T-helper 1 cell (primary cell): ENCODE measurements around the gene GPR176.
"Not testable (repeated sequence)": the region's sequence is repeated elsewhere in the genome, so short reads cannot be mapped to it uniquely, and the experiment has no call there.

Experiments
- DNase-seq, 5 donors: peaks; one replicate each; pipeline ENCODE4 v3.0.0-alpha.2; 2012 to 2020

Gene GPR176

GRCh38 chr15:39852250-39852649 is 67.8 kb downstream of the GPR176 start:
- no peak for DNase-seq

GRCh38 chr15:39851500-39852092 is 68.5 kb downstream of the GPR176 start:
- DNase-seq: no peak

DNA sequence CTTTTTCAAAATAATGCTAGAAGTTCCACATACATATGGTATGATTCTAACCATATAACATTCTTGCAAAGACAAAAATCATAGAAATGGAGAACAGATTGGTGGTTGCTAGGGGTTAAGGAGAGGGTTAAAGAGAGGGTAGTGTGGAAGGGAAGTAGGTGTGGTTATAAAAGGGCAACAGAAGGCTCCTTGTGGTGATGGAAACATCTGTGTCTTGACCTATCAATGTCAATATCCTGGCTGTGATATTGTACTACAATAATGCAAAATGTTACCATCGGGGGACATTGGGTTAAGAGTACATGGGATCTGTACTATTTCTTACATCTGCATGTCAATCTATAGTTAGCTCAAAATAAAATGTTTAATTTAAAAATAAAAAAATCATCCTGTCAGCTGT is 69.6 kb downstream of the GPR176 start:
- no peak for DNase-seq

- DNase-seq: no peak
Observed at GRCh38 chr15:39846108-39846507, 74.0 kb downstream of the GPR176 start.

- DNase-seq: no peak
Observed at GRCh38 chr15:39845582-39845981, 74.5 kb downstream of the GPR176 start.

- DNase-seq: no peak
Observed at GRCh38 chr15:39843565-39843964, 76.5 kb downstream of the GPR176 start.

GRCh38 chr15:39837454-39837853 is 82.6 kb downstream of the GPR176 start:
- no peak for DNase-seq

DNA sequence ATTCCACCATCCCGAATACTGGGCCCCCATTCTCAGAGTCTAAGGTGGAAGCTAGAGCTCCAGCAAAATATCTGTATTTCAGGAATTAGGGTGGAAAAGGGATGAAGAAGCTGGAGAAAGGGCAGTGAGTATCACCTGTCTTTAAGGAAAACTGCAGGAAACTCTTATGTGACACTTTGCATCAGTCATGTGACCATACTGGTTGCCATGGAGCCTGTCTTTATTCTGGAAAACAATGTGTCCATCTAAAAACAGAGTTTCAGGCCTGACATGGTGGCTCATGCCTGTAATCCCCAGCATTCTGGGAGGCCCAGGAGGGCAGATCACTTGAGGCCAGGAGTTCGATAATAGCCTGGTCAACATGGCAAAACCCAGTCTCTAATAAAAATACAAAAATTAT is 84.5 kb downstream of the GPR176 start:
- DNase-seq: no peak

DNA sequence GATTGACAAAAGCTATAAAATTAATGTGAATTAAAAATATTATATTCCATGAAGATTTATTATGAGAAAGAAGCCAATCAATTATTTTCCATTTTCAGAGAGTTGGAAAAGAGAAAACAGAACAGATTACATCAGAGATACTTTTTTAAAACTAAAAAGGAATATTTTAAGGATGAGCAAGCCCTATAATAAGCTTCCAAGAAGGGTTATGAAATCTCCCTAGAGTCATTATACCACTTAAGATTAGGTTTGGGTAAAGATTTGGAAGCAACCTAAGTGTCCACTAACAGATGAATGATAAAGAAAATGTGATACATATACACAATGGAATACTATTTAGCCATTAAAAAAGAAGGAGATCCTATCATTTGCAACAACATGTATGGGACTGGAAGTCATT is 85.8 kb downstream of the GPR176 start:
- DNase-seq: no peak

DNA sequence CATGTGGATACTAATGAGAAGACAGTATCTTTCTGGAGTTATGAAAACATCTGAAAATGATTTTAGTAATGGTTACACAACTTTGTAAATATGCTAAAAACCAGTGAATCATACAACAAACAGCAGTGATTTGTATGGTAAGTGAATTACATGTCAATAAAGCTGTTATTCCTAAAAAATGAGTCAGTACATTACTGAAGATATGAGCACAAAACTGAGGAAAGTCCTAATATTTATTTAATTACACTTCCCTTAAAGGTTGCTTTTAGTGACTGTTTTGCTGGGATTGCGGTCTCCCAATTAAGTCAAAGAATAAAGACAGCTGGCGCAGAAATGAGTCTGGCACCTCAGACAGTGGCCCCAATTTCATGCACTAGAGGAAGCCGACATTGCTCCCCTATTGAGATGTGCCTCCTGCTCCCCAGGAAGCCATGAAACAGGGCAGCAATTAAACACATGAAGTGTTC is 86.5 kb downstream of the GPR176 start:
- no peak for DNase-seq

DNA sequence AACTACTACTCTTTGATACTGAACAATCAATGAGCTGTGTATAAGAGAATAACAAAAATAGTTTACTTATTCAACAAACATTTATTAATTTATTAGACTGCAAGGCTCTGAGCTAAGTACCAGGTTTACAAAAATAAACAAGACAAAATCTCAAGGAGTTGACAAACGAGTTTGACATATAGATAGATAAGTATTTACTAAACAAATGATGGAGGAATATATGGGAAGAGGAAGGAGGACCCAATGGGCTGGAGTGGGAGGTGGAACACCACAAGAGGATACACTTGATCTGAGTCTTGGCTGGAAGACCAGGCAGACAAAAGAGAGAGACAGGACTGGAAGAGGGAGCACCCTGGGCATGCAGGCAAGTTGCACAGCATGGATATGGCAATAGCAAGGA is 89.9 kb downstream of the GPR176 start:
- no peak for DNase-seq

GRCh38 chr15:39828374-39828931 is 91.6 kb downstream of the GPR176 start:
- DNase-seq: no peak

GRCh38 chr15:39826975-39827374 is 93.1 kb downstream of the GPR176 start:
- no peak for DNase-seq

- no peak for DNase-seq
Observed at GRCh38 chr15:39823634-39824033, 96.4 kb downstream of the GPR176 start.

DNA sequence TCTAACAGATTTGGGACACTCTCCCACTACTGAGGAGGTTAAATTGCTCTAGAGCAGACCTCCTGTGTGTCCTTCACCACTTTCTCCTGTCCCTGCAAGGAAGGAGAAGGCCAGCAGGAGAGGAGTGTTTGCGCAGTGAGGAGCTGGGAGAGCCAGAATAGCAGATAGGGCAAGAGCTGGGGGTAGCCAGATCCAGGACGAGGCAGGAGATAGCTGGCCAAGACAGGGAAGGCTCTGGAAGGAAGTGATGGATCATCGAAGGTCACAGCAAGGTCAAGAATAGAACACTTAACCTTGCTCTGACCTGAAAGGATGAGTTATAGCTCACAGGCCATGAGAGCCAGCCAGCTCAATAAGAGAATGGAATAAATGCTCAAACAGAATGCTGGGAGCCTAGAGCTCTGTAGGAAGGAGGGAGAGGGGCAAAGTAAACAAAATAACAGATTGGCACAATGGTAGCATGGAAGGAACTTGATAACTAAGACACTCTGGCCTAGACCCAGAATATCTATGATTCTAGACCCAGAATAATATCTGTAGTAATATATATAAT is 99.9 kb downstream of the GPR176 start:
- no peak for DNase-seq

DNA sequence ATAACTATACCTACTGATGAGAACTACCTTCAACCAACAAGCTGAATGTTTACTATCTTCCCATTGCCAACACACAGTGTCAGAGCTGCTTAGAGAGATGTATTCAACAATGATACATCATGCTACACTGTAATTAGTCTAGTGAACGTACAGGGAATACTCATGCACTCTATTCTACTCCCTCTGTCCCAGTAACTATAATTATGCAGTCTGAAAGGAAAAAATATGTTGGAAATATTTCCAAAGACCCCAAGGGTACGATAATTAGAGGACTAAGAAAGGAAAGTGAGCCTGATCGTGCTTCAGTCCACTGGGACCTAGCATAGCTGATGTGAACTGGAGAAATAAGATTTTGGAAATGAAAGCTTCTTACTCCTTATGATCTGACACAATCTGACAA is 100.5 kb downstream of the GPR176 start:
- DNase-seq: no peak

DNA sequence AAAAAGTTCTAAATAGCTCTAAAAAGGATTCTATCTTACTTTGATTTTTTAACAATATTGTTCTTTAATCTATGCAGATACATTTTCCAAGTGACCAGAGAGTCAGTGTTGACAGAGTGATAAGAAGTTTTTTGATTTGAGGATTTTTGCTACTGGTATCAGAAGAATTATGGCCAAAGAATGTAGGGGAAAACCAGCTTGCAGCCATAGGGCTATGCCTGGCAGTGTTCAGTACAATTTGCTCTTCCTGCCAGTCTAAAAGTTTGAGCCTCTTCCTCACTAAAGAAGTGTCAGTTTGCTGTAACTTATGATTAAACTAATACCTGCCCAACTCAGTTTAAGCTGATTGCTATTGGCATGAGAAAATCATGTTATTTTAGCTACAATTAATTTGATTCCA is 102.2 kb downstream of the GPR176 start:
- DNase-seq: no peak

GRCh38 chr15:39814489-39814888 is 105.6 kb downstream of the GPR176 start:
- DNase-seq: no peak

GRCh38 chr15:39812651-39813050 is 107.4 kb downstream of the GPR176 start:
- not testable (repeated sequence) for DNase-seq

DNA sequence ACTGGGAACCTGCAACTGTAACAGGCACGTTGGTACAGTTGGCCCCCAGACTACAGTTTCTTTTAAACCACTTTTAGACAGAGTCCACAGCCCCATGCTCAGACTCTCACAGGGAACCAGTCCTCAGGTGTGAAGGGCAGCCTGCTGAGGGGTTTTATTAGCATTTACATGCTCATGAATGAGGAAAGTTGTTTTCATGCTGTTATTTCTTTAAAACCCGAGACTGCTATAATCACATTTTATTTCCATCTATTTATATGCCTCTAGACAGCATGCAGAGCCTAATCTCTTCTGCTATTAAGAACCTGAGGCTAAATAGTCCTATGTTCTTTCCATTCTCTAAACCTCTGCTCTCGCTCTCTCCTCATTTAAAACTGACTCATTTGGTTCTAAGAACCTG is 111.2 kb downstream of the GPR176 start:
- no peak for DNase-seq

- DNase-seq: no peak
Observed at GRCh38 chr15:39807791-39808190, 112.3 kb downstream of the GPR176 start.

GRCh38 chr15:39804026-39804425 is 116.0 kb downstream of the GPR176 start:
- DNase-seq: no peak

- no peak for DNase-seq
Observed at GRCh38 chr15:39803016-39803415, 117.0 kb downstream of the GPR176 start.

DNA sequence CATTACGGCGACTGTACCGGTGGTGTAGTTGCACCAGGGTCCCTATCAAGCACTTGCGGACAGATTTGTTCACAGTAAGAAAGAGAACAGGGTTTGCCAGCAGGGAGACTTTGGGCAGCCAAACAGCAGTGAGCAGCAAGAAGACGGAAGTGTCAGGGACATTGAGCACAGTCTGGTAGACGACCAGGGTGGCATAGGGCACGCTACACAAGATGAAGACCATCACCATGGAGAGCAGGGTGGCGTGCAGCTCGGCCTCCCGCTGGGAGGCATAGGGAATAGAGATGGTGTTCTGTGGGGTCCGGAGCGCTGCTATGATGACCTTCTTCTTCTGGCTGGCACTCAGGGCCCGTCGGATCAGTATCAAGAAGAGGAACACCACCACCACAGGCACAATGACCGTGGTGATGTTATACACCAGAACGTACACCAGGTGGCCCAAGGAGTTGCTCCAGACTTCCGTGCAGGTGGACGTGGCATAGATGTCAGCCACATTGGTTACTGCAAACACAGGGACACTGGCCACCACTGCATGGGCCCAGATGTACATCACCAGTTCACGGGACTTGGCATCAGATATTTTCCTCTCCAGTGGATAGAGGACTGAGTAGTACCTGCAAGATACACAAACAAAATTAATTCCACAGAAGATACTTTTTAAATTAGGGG is 118.3 kb downstream of the GPR176 start:
- no peak for DNase-seq
